ENCODE data around the gene RASEF.

DNA sequence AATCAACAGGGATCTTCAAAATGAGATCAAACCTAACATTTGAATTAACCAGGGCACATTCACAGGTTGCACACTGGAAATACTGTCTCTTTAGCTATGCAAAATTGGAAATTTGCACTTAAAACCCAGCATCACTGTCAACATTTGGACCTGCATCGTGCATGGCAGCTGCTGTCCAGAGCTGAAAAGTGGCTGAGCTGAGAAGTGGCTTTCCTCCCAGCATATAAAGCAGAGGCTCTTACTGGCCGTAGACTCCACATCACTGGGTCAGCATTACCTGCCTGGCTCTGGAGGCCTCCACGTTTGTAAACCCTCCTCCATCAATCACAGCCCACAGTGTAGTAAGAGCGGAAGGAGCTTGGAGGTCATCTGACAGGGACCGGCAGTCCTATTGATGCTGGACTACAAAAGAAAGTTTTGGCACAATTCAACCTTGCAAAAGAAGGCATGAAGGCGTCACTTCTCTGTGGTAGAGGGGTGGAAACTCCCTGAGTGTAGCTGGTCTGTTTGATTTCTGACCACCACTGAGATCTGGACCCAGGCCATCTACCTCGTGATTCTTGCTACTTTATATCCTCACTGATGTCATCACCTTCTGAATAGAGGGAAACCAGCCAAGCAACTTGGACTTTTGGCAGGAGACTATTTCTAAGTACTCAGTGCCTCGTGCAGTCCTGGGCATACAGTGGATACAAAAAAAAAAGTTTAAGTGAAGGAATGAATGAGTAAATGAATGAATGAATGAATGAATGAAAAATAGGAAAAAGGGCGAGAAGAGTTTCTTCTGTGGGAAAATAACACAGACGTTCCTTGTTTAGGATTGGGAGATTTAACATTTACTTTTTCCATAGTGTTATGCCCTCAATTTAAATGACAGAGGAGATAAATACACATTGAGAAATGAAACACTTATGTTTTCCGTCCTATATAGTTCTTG is 14.8 kb downstream of the RASEF start:
- TF ChIP-seq, protein P1, sequence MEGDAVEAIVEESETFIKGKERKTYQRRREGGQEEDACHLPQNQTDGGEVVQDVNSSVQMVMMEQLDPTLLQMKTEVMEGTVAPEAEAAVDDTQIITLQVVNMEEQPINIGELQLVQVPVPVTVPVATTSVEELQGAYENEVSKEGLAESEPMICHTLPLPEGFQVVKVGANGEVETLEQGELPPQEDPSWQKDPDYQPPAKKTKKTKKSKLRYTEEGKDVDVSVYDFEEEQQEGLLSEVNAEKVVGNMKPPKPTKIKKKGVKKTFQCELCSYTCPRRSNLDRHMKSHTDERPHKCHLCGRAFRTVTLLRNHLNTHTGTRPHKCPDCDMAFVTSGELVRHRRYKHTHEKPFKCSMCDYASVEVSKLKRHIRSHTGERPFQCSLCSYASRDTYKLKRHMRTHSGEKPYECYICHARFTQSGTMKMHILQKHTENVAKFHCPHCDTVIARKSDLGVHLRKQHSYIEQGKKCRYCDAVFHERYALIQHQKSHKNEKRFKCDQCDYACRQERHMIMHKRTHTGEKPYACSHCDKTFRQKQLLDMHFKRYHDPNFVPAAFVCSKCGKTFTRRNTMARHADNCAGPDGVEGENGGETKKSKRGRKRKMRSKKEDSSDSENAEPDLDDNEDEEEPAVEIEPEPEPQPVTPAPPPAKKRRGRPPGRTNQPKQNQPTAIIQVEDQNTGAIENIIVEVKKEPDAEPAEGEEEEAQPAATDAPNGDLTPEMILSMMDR (IDR thresholded peaks at IDR 0.05): no peak
- no peak for TF ChIP-seq EZH2 (IDR thresholded peaks at IDR 0.05; ENCODE audit: borderline replicate concordance, insufficient read depth, low read depth, low read length, poor library complexity, severe bottlenecking)
